Measurements from ENCODE around the gene ORMDL2.
"Not testable (repeated sequence)": the region's sequence is repeated elsewhere in the genome, so short reads cannot be mapped to it uniquely, and the experiment has no call there.

Gene ORMDL2

GRCh38 chr12:55829967-55830600, 12.2 kb downstream of the ORMDL2 start:
- FAIRE-seq: no peak

DNA sequence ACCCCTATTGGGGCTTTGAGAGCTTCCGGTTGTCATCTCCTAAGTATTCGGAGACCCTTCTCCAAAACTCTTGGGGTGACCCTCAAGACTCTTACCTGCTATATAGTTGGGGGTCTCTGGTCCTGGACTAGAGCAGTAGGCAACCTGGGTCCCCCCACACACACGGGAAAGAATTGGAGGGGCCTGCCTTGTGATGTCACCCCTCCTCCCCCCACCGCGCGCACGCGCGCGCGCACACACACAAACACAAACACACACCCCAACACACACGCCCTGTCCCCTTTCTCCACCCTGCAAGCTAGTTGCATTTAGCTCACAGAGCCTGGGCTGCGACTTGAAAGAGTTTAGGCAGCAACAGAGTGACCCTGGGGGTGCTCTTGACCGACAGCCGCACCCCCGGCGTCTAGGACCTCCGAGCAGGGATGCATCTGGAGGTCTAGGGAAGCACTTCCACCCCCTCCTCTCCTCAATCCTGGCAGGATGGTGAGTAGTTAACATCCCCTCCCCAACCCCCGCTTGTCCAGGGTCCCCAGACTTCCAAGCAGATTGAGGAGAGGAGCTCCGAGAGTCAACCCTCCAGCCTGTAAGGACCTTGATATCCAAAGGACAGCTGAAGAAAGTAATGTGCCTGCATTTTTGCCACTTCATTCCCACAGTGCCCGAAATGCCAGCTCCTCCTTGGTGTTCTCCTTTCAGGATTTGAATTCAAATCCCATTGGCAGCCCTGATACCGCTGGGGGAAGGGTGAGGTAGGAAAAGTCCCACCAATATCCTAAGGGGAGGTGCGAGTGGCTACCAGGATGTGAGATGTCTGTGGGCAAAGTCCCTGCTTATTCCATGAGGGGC, 13.0 kb downstream of the ORMDL2 start:
- FAIRE-seq: no peak

DNA sequence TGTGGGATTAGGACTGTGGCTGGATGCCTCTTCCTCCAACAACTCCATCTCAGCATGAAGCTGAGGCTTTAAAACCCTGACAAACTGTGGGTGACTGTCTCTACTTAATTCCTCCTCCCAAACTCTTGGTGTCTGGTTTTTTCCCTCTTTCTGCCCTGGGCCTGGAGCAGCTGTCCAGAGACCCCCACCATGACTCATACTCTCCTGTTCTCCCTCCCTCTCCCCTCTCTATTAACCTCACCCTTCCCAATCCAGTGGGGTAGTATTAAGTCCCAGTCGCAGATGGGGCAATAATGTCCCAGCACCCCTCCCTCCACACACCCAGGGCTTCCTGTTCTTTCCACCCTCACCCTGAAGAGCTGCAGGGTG, 13.6 kb downstream of the ORMDL2 start:
- no peak for FAIRE-seq

DNA sequence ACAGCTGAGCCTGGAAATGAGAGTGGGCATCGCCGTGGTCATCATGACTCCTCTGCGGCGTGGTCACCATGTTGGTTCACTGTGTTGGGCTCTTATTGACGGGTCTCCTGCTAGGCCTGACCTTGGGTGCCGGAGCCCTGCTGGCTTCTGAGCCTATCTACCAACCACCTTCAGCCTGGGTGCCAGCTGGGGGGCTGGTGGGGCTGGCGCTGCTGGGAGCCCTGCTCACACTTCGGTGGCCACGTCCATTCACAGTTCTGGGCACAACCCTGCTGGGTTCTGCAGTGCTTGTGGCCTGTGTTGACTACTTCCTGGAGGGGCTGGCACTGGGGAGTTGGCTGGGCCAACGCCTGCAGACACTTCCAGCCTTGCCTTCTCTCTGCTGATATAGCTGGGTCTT, 15.2 kb downstream of the ORMDL2 start:
- no peak for FAIRE-seq

- not testable (repeated sequence) for FAIRE-seq
These were observed 16.6 kb downstream of the ORMDL2 start for GRCh38 chr12:55834400-55834799.

- no peak for FAIRE-seq
These were observed 20.5 kb downstream of the ORMDL2 start for GRCh38 chr12:55838361-55838760.

DNA sequence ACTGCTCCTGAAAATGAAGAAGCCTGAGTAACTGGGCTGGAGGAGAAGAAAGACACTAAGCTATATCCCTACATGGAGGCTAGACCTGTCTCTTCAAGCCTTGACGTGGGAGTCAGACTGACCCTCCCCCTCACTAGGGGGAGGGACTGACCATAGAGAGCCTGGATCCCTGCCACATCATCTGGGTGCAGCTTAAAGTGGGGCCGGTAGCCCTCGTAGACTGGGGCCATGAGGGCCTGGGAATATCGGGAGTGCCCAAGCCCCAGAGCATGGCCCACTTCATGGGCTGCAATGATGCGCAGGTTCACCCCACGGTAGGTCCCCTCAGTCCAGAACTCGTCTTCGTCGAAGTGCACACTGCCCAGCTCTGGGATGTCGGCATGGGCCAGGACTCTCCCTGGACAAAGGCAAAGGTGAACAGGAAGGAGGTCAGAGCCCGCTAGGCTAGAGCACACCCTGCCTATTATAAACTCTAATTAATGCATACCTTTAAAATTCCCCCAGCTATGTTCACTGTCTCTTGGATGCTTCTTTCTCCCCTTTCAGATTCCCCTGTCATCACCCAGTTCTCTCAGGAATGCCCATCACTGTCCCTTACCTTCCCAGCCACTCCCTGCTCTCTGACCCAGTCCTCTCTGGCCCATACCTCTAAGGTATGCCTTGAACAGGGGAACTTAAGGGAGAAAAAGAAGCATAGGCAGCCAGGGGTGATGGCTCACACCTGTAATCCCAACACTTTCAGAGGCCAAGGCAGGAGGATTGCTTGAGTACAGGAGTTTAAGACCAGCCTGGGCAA, 21.7 kb downstream of the ORMDL2 start:
- FAIRE-seq: no peak

GRCh38 chr12:55840581-55841351, 22.9 kb downstream of the ORMDL2 start:
- no peak for FAIRE-seq

DNA sequence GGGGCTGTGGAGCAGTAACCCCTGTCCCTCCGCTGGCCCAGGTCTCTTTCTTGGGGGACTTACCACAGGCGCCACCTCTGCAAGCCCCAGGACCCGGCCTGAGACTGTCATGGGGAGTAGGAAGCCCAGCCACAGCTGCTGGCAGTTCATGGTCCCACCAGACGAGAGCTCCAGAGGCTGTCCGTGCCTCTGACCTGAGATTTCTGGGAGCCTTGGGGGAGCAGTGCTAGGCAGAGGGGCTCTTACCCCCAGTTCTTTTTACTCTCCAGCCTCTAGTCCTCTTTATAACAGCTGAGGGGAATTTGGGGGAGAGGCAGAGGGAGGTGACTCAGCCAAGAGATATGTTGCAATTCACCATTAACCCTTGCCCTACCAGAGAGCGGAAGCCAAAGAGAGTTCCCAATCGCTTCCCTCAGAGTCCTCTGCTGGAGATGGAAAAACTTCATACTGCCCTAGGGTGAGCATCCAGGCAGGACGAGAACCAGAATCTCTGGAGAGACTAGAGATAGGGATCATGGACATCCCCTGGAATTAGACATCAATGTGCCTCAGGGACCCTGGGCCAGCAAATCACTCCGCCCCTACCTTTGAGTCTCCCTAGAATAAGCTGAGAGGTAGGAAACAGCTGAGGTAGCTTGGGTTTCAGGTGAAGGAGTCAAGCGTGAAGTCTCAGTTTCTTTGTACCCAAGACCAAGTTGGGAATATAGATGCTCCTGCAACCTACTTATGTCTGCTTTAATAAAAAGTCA, 25.0 kb downstream of the ORMDL2 start, which contains the start of gene MMP19:
TSS of gene MMP19 (minus strand) at position 256 of the 749 bp plus-strand sequence. CDS start at position 150, 106 bp downstream.
- no peak for FAIRE-seq

DNA sequence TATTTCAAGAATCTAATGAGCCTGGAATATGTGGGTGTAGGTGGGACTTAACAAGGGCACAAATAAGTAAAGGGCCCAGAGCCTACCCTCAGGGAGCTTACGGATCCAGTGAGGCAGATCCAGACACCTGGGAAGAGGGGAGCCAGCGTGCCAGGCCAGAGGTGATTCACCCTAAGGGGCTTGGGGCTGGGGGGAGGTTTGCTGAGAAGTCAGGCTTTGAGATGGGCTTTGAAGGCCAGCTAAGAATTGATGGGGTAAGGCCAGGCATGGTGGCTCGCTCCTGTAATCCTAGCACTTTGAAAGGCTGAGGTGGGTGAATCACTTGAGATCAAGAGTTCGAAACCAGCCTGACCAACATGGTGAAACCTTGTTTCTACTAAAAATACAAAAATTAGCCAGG, 25.6 kb downstream of the ORMDL2 start:
- FAIRE-seq: no peak

DNA sequence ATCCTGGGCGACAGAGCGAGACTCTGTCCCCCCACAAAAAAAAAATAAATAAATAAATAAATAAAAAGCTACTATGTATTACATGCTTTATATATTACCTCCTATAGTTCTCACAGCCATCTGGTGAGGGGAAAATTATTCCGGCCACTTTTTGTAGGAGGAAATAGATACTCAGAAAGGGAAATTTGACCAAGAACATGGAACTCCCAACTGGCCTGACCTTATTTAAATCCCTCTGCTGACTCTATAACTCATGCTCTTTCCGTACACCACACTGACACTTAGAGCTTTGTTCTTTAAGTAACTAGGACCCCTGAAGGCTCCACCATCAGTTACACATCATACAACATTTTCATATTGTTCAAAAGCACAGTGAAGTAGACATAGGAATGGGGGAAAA, 27.1 kb downstream of the ORMDL2 start:
- FAIRE-seq: no peak

DNA sequence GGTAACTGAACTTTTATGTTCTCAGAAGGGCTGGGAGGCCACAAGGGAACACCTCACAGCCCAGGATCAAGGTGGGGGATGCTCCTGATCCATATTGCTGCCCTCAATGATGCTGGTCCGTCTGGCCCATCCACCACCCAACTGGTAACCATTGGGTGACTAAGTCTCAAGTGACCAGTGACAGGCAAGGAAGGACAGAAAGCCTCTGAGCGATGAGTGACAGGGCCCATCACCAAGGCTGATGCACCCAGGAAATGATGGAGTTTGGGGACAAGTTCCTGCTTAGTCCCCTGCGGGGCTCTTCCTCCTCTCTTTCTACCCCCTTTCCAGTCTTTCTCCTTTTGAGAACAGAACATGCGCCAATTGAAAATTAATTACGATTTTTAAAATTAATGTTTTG, 27.5 kb downstream of the ORMDL2 start:
- FAIRE-seq: no peak

DNA sequence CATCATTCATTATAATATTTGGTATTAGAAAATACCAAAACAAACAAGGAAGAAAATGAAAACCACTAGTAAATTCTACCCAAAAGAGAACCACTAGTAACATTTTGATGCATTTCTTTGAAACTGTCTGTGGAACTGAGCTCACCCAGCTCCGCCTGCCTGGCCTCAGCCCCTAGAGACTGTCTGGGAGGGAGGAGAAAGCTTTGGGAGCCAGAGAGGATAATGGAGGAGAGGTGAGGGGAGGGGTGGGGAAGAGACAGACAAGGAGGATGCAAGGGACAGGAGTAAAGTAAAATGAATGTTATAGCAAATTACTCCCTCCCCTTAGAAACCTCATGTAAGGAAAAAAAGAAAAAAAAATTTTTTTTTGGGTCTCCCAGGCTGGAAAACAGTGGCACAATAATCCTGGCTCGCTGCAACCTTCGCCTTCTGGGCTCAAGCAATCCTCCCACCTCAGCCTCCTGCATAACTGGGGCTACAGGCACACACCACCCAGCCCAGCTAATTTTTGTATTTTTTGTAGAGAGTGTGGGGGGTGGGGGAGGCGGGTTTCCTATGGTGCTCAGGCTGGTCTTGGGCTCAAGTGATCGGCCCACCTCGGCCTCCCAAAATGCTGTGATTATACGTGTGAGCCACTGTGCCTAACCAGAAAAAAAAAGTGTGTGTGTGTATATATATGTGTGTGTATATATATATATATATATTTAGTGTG, 28.1 kb downstream of the ORMDL2 start:
- no peak for FAIRE-seq

DNA sequence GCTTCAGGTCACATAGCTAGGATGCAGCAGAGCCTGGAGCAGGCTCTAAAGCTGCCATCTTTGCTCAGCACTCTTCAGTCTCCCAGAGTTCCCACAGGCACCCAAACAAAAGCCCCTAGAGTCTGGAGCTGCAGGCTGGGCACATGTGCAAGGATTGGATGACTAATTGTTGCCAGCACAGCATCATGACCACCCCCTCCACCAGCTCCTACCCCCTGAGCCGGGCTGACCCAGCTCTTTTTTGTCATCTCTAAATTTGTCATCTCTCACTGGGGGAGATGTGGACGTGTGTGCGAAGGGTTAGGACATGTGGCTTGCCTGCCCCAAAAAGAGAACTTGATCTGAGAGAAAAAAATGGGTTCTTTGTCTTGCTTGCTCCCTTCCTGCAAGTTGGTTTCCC, 29.2 kb downstream of the ORMDL2 start:
- no peak for FAIRE-seq

- FAIRE-seq: no peak
These were observed 29.9 kb downstream of the ORMDL2 start for GRCh38 chr12:55847603-55848291.

- FAIRE-seq: no peak
These were observed 31.9 kb downstream of the ORMDL2 start for GRCh38 chr12:55849616-55850343.

DNA sequence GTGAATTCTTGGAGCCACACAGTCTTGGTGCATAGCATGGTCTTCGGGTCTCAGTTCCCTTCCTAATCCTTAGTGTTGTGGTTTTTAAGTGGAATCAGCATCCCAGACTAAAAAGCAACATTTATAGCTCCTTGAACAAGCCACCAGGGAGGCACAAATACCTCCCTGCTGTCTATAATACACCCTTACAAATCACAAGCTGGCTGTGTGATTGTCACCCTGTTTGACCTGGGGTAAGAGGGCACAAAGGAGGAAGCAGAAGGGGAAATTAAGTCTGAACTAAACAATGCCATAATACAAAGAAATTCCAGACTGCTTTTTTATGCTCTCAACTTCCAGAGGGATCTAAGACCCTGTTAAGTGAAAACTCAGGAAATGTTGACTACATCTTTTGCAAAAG, 32.6 kb downstream of the ORMDL2 start:
- FAIRE-seq: no peak

GRCh38 chr12:55850893-55851292, 33.1 kb downstream of the ORMDL2 start:
- FAIRE-seq: no peak

- no peak for FAIRE-seq
These were observed 34.9 kb downstream of the ORMDL2 start for GRCh38 chr12:55852740-55853139.

GRCh38 chr12:55861396-55861795, 43.6 kb downstream of the ORMDL2 start:
- no peak for FAIRE-seq
